Measurements from ENCODE around the gene ZFPM1. TPM values are rescaled to one million over a fixed set of nuclear protein-coding genes. Genes with fewer than 3 reads are reported as not detected.

Gene ZFPM1
- total RNA-seq, 2 donors from 2014 or later, result 10.9 to 11.4 TPM

DNA sequence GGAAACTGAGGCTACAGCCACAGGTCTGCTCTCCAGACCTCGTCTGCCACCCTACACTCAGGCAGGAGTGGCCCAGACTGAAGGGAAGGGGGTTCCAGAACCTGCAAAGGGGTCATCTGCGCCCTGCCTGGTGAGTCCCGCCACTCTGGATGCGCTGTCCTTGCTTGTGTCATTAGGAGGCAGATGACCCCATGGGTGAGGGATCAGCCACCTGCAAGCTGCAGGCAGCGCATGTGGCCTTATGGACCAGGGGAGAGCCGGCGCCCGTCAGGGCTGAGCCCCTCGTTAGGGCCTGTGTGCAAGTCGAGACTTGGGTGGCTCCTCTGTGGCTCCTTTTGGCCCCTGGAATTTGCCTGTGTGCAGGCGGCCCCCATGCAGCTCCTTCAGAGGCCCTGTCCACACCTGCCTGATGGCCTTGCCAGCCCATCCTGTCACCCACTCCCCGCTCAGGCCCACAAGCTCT lies 5.7 kb downstream of the ZFPM1 start:
- H3K9me3 ChIP-seq, result no peaks in the 10 kb centered on the region
- no peaks in the 10 kb centered on the region for H3K36me3 ChIP-seq (replicated peaks in 1 of 2; ENCODE audit: insufficient read depth in 1 of 2, low read depth in 2 of 2)
- H3K4me3 ChIP-seq, result no peak overlapping the region
- intact Hi-C loops (cut with DNase I), result no loop called here
- H3K4me1 ChIP-seq, result peaks cover 89% of the 10 kb centered on the region
- no peak for DNase-seq
- H3K27me3 ChIP-seq, result no peaks in the 10 kb centered on the region
- TF ChIP-seq, protein P1, sequence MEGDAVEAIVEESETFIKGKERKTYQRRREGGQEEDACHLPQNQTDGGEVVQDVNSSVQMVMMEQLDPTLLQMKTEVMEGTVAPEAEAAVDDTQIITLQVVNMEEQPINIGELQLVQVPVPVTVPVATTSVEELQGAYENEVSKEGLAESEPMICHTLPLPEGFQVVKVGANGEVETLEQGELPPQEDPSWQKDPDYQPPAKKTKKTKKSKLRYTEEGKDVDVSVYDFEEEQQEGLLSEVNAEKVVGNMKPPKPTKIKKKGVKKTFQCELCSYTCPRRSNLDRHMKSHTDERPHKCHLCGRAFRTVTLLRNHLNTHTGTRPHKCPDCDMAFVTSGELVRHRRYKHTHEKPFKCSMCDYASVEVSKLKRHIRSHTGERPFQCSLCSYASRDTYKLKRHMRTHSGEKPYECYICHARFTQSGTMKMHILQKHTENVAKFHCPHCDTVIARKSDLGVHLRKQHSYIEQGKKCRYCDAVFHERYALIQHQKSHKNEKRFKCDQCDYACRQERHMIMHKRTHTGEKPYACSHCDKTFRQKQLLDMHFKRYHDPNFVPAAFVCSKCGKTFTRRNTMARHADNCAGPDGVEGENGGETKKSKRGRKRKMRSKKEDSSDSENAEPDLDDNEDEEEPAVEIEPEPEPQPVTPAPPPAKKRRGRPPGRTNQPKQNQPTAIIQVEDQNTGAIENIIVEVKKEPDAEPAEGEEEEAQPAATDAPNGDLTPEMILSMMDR (IDR thresholded peaks at IDR 0.05), result no peak
- no peak for TF ChIP-seq POLR2A (IDR thresholded peaks at IDR 0.05)
- WGBS, 2 donors, result 85 to 100% methylated on average over 1 to 9 of the region's 12 CpGs
- peak overlapping the region in 2 of 4 donors; percentile 37 to 45 for H3K27ac ChIP-seq
- ATAC-seq, result no peak

DNA sequence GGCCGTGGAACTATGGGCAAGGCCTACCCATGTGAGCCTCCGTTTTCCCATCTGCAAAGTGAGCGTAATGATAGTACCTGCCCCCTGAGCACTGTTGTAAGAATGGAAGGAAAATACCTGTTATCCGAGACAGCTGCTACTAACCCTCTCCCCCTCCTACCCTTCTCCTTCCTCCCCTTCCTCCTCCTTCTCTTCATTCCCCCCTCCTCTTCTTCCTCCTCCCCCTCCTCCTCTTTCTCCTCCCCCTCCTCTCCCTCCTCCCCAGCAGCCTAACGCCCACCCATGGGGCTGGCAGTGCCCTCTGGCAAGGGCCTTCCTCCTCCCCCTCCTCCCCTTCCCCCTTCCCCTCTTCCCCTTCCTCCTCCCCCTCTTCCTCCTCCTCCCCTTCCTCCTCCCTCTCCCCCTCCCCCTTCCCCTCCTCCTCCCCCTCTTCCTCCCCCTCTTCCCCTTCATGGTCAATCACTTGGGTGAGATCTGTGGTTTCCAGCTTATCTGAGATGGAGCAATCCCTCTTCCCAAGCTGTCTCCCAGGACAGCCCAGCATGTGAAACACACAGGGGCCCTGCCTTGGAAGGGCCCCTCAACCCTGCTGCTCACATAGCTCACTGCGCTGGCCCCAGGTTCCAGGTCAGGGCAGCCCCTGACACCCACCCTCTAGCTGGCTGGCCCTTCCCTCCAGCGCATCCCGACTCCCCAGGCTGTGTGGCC lies 6.4 kb downstream of the ZFPM1 start:
- Histone ChIP-seq H3K9me3 (no peaks in the 10 kb centered on the region), H3K27me3 (no peaks in the 10 kb centered on the region), H3K4me1 (peaks cover 89% of the 10 kb centered on the region), H3K36me3 (replicated peaks in 1 of 2; ENCODE audit: insufficient read depth in 1 of 2, low read depth in 2 of 2) (no peaks in the 10 kb centered on the region), H3K4me3 (no peak overlapping the region), H3K27ac (peak overlapping the region in 1 of 4 donors; percentile 37)
- DNase-seq (no peak), ATAC-seq (no peak)
- intact Hi-C loops (cut with DNase I), result no loop called here
- WGBS, 2 donors, result 60 to 61% methylated on average over 5 to 8 of the region's 8 CpGs
- TF ChIP-seq, protein P1 (IDR thresholded peaks at IDR 0.05), result no peak
- TF ChIP-seq POLR2A (IDR thresholded peaks at IDR 0.05), result no peak

DNA sequence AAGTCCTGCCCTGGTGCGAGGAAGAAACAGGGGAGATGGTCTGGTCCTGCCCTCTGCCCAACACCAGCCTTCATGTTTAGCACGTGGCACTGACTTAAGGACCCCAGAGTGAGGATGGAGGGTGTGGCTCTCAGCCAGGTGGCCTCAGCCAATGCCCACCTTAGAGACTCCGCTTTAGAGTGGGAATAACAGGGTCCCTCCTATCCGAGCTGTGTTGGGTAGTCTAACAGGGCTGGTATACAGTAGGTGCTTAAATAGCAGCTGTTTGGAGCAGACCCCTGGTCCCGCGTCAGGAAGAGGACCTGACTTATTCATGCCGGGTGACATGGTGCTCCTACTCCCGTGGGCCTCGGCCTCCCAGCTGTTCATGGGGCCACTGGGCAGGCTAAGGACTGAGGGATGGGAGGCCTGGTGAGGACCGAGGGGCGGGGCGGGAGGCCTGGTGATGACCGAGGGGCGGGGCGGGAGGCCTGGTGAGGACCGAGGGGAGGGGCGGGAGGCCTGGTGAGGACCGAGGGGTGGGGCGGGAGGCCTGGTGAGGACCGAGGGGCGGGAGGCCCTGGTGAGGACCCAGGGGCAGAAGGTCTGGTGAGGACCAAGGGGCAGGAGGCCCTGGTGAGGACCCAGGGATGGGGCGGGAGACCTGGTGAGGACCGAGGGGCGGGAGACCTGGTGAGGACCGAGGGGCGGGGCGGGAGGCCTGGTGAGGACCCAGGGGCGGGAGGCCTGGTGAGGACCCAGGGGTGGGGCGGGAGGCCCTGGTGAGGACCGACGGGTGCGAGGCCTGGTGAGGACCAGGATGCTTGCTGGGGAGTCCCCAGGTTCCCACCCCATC lies 7.6 kb downstream of the ZFPM1 start:
- no peaks in the 10 kb centered on the region for H3K9me3 ChIP-seq
- intact Hi-C loops (cut with DNase I), result no loop called here
- TF ChIP-seq, protein P1 (IDR thresholded peaks at IDR 0.05), result no peak
- no peak for TF ChIP-seq POLR2A (IDR thresholded peaks at IDR 0.05)
- WGBS, 2 donors, result 58 to 74% methylated on average over 12 to 15 of the region's 32 CpGs
- no peaks in the 10 kb centered on the region for H3K36me3 ChIP-seq (replicated peaks in 1 of 2; ENCODE audit: insufficient read depth in 1 of 2, low read depth in 2 of 2)
- no peaks in the 10 kb centered on the region for H3K27me3 ChIP-seq
- peaks cover 95% of the 10 kb centered on the region for H3K4me1 ChIP-seq
- H3K4me3 ChIP-seq, result no peak overlapping the region
- no peak for DNase-seq
- peak overlapping the region in 2 of 4 donors; percentile 32 to 42 for H3K27ac ChIP-seq
- no peak for ATAC-seq

DNA sequence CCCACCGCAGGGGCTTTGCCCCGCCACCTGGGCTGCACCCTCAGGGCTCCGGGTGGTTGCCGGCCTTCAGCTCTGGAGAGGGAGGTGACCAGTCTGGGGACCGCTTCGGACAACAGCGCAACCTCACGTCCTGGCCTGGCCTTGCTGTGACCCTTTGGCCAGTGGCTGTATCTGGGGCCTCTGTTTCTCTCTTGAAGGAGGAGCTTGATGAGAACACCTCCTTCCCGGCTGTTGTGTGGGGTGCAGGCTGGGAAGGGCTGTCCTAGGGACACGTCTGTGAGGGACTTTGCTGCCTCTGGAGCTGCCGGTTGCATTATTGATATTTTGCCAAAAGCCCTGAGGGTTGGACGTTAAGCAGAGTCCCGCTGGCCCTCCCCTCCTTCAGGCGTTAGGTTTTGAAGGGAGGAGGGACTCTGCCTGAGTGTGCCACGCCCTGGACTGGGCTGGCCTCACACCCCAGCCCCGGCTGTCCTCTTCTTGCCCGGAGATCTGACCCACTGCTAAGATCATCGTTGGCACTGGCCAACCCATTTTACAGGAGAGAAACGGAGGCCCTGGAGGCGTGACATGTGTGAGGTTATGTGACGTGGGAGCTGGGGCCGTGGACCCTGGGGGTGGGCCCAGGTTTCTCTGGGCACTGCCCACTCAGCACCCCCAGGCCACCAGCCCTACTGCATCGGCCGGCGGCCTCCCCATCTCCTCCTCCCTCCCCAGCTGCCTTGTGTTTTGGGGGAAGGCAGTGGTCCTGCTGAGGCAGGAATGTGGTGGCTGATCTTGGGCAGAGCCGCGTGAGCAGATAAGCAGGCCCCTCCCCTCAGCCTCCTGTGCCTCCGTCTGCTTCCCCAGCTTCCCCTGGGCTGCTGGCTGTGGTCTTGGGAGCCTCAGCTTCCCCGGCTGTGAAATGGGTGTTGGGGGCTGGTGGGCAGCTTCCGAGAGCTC lies 8.5 kb downstream of the ZFPM1 start:
- H3K4me3 ChIP-seq, result no peak overlapping the region
- DNase-seq (peak; percentile 55 to 79 (median 68)), ATAC-seq (peak; percentile 61)
- no peaks in the 10 kb centered on the region for H3K9me3 ChIP-seq
- H3K27me3 ChIP-seq, result no peaks in the 10 kb centered on the region
- peak overlapping the region in 3 of 4 donors; percentile 11 to 42 (median 32) for H3K27ac ChIP-seq
- TF ChIP-seq, protein P1 (IDR thresholded peaks at IDR 0.05), result no peak
- TF ChIP-seq POLR2A (IDR thresholded peaks at IDR 0.05), result no peak
- intact Hi-C loops (cut with DNase I), result no loop called here
- peaks cover 95% of the 10 kb centered on the region for H3K4me1 ChIP-seq
- 20 to 32% methylated on average over 1 to 30 of the region's 30 CpGs for WGBS, 2 donors
- no peaks in the 10 kb centered on the region for H3K36me3 ChIP-seq (replicated peaks in 1 of 2; ENCODE audit: insufficient read depth in 1 of 2, low read depth in 2 of 2)

Measured in body of pancreas (tissue), 4 donors.